Pulmonary artery endothelial cell (primary cell): ENCODE data around the gene ANKRD13B. TPM values are rescaled to one million over a fixed set of nuclear protein-coding genes. Genes with fewer than 3 reads are reported as not detected.

ENCODE experiments used
- DNase-seq: peaks from one replicate; pipeline ENCODE4 v3.0.0-alpha.2; 2011; ENCODE audit warnings: low read depth, low spot score
- total RNA-seq: library from RNA; depleted of rRNA; stranded (reverse); fragments of >200 nt; gene quantifications from 2 replicates; pipeline ENCODE4 v1.2.3, GENCODE V29; 2014

ANKRD13B gene
- total RNA-seq, 1 donor from 2014 or later: 12.3 TPM

GRCh38 chr17:29616300-29617048 is 23.5 kb downstream of the ANKRD13B start:
- DNase-seq: no peak

- DNase-seq: peak; percentile 52
These were observed 24.2 kb downstream of the ANKRD13B start for GRCh38 chr17:29617125-29617480.

GRCh38 chr17:29617481-29618271 is 24.7 kb downstream of the ANKRD13B start:
- no peak for DNase-seq

- no peak for DNase-seq
These were observed 25.5 kb downstream of the ANKRD13B start for GRCh38 chr17:29618272-29619065.

- DNase-seq: no peak
These were observed 26.3 kb downstream of the ANKRD13B start for GRCh38 chr17:29619251-29619650.

- no peak for DNase-seq
These were observed 27.3 kb downstream of the ANKRD13B start for GRCh38 chr17:29620271-29620670.

- DNase-seq: no peak
These were observed 28.0 kb downstream of the ANKRD13B start for GRCh38 chr17:29620779-29621500.

GRCh38 chr17:29621751-29622194 is 28.8 kb downstream of the ANKRD13B start:
- no peak for DNase-seq

GRCh38 chr17:29622337-29623282 is 29.7 kb downstream of the ANKRD13B start, which contains the start of gene CORO6:
TSS of gene CORO6 (minus strand) at chr17:29622912. CDS start at chr17:29621421, 1,491 bp downstream.
- no peak for DNase-seq

- DNase-seq: no peak
These were observed 30.3 kb downstream of the ANKRD13B start for GRCh38 chr17:29623283-29623647.

GRCh38 chr17:29624586-29624985 is 31.7 kb downstream of the ANKRD13B start:
- no peak for DNase-seq

GRCh38 chr17:29625037-29625750 is 32.3 kb downstream of the ANKRD13B start:
- no peak for DNase-seq

- no peak for DNase-seq
These were observed 35.0 kb downstream of the ANKRD13B start for GRCh38 chr17:29627951-29628350.

GRCh38 chr17:29628644-29629043 is 35.7 kb downstream of the ANKRD13B start:
- no peak for DNase-seq

- no peak for DNase-seq
These were observed 36.9 kb downstream of the ANKRD13B start for GRCh38 chr17:29629839-29630238.

GRCh38 chr17:29630630-29631193 is 37.8 kb downstream of the ANKRD13B start:
- DNase-seq: no peak

- no peak for DNase-seq
These were observed 41.0 kb downstream of the ANKRD13B start for GRCh38 chr17:29633886-29634285.

GRCh38 chr17:29640413-29640812 is 47.5 kb downstream of the ANKRD13B start:
- DNase-seq: peak; percentile 52
